ENCODE results near the gene PNPLA3.

The PNPLA3 gene

GRCh38 chr22:43974028-43974545 is 50.5 kb downstream of the PNPLA3 start:
- TF ChIP-seq, protein P1, sequence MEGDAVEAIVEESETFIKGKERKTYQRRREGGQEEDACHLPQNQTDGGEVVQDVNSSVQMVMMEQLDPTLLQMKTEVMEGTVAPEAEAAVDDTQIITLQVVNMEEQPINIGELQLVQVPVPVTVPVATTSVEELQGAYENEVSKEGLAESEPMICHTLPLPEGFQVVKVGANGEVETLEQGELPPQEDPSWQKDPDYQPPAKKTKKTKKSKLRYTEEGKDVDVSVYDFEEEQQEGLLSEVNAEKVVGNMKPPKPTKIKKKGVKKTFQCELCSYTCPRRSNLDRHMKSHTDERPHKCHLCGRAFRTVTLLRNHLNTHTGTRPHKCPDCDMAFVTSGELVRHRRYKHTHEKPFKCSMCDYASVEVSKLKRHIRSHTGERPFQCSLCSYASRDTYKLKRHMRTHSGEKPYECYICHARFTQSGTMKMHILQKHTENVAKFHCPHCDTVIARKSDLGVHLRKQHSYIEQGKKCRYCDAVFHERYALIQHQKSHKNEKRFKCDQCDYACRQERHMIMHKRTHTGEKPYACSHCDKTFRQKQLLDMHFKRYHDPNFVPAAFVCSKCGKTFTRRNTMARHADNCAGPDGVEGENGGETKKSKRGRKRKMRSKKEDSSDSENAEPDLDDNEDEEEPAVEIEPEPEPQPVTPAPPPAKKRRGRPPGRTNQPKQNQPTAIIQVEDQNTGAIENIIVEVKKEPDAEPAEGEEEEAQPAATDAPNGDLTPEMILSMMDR (IDR thresholded peaks at IDR 0.05; ENCODE audit: borderline replicate concordance, insufficient read depth, low read depth, low read length): no peak
- no peak overlapping the region for H3K4me3 ChIP-seq (ENCODE audit: low read depth, low read length)

- TF ChIP-seq, protein P1 (IDR thresholded peaks at IDR 0.05; ENCODE audit: borderline replicate concordance, insufficient read depth, low read depth, low read length): no peak
- no peak overlapping the region for H3K4me3 ChIP-seq (ENCODE audit: low read depth, low read length)
Observed at GRCh38 chr22:43975041-43975440, 51.4 kb downstream of the PNPLA3 start.

DNA sequence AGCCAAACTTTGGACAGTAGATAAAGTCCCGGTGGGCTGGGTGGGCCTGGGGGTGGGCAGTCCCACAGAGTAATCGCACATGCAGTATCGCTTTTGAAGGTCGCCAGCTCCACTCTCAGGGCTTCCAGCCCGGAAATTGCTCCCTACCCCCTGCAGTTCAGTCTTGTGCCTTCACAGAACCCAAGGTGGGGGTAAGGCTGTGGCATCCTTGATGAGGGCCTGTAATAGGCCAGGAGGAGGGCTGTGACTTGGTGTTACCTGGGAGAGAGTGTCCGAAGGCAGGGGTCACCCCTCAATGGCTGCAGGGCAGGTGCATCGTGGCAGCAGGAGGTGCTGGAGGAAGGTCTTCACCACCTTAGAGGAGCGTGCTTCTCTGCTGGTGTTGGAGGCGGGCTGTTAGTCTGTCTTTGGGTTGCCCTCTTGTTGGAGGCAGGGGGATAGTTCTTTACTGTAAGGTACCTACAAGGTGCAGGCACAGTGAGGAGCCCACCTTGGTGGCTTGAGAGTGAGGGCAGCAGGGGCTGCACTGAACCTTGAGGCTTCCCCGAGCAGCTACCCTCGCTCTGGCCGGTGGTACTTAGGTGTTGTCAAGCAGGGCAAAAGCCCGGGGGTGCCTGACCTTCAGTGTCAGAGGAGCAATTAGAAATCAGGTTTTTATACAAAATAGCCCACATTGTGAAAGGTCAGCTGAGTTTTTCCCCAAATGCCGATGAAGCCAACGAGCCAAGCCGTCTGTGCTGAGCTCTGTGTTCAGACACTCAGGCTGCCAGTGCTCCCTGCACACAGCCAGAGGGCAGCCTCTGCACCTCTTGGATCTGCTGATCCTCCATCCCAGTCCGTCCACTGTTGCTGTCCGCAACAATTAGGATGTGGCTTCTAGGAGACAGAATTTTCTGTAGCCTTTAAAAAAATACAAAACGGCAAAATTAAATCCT is 53.5 kb downstream of the PNPLA3 start:
- H3K4me3 ChIP-seq (ENCODE audit: low read depth, low read length): no peak overlapping the region
- TF ChIP-seq, protein P1 (IDR thresholded peaks at IDR 0.05; ENCODE audit: borderline replicate concordance, insufficient read depth, low read depth, low read length): no peak

- no peak overlapping the region for H3K4me3 ChIP-seq (ENCODE audit: low read depth, low read length)
- TF ChIP-seq, protein P1 (IDR thresholded peaks at IDR 0.05; ENCODE audit: borderline replicate concordance, insufficient read depth, low read depth, low read length): no peak
Observed at GRCh38 chr22:43978558-43978957, 55.0 kb downstream of the PNPLA3 start.

GRCh38 chr22:43980579-43980978 is 57.0 kb downstream of the PNPLA3 start:
- H3K4me3 ChIP-seq (ENCODE audit: low read depth, low read length): no peak overlapping the region
- TF ChIP-seq, protein P1 (IDR thresholded peaks at IDR 0.05; ENCODE audit: borderline replicate concordance, insufficient read depth, low read depth, low read length): no peak

DNA sequence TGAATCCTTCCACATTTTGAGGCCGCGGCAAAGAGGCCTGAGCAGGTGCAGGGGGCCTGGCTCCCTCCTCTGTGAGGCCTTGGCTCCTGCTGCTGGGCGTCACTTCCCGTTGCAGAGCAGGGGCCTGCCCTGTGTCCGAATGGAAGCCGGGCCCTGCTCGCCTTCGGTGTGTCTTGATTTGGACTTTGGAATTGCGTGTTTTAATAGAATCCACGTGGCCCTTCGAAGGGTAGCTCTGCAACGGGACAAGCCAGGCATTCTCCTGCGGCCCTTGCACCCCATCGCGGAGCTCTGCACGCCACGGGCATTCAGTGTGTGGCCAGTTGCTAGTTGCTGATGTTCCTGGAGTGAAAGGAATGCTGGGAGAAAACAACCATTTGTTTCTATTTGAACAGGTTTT is 57.4 kb downstream of the PNPLA3 start:
- TF ChIP-seq, protein P1 (IDR thresholded peaks at IDR 0.05; ENCODE audit: borderline replicate concordance, insufficient read depth, low read depth, low read length): no peak

GRCh38 chr22:43983808-43984207 is 60.2 kb downstream of the PNPLA3 start:
- TF ChIP-seq, protein P1 (IDR thresholded peaks at IDR 0.05; ENCODE audit: borderline replicate concordance, insufficient read depth, low read depth, low read length): no peak
- H3K4me3 ChIP-seq (ENCODE audit: low read depth, low read length): no peak overlapping the region

More for the DNA sequence above, 57.4 kb downstream of the PNPLA3 start:
- H3K4me3 ChIP-seq (ENCODE audit: low read depth, low read length): no peak overlapping the region
